Limb (tissue), 2 donors: ENCODE results near the gene PHF5A.
"Not testable (repeated sequence)": the region's sequence is repeated elsewhere in the genome, so short reads cannot be mapped to it uniquely, and the experiment has no call there.

ENCODE experiments used
- DNase-seq, 2 donors: peaks; one replicate each; pipeline ENCODE4 v3.0.0-alpha.2; 2016; ENCODE audit errors: extremely low spot score in 2 of 2

The PHF5A gene

DNA sequence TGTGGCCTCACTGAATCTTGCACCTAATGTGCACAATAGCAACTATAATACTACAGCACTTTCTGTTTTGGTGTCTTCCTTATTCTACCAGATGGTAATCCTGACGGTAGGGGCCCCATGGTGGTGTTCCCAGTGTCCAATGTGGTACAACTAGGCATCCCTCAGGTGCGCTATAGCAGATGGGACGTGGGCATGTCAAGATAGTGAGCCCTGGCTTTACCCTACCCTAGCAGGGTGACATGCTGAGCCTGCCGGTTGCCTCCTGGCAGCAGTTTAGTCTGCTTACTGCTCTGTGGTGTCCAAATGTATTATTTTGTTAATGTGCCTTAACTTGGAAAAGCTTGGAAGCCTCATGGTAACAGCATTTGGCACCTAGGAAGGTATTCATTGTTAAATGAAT, 19.6 kb upstream of the PHF5A start:
- no peak for DNase-seq

DNA sequence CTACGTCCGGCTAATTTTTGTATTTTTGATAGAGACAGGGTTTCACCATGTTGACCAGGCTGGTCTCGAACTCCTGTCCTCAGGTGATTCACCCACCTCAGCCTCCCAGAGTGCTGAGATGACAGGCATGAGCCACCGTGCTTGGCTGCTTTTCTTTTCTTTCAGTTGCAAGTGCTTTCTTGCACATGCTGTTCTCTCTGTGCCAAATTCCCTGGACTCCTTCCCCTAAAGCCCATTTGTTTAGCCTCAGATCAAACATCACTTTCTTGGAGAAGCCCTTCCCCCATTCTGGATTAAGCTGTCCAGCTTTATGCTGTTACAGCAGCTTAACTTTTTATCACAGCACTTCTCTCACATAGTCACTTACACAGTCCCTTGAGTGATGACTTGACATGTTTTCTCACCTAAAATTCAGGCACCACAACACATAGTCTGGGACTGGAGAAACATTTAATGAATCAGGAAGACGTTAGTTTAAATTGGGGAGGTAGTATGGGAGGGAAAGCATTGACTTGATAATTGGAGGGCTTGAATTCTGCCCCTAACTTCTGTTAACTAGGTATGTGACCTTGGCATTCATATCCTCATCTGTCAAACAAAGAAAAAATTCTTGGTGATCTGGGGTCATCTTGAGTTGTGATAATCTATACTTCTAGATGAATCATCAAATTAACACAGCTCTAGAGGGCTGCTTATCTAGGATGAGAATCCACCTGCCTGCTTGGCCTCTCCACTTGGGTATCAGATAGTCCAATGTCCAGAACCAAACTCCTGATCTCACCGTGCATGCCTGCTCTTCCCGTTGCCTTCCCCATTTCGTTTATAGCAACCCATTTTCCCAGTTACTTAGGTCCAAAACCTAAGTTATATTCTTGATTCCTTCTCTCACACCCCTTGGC, 18.8 kb upstream of the PHF5A start:
- DNase-seq, result no peak

DNA sequence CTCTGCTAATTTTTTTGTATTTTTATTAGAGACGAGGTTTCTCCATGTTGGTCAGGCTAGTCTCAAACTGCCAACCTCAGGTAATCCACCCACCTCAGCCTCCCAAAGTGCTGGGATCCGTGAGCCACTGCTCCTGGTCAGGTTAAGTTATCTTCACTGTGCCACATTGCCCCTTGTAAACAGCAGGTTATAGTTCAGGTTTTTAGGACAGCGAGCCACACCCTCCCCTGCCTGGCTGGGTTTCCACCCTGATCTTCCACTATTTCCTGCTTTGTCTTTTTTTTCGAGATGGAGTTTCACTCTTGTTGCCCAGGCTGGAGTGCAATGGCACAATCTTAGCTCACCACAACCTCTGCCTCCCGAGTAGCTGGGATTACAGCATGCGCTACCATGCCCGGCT, 16.5 kb upstream of the PHF5A start:
- DNase-seq, result no peak

DNA sequence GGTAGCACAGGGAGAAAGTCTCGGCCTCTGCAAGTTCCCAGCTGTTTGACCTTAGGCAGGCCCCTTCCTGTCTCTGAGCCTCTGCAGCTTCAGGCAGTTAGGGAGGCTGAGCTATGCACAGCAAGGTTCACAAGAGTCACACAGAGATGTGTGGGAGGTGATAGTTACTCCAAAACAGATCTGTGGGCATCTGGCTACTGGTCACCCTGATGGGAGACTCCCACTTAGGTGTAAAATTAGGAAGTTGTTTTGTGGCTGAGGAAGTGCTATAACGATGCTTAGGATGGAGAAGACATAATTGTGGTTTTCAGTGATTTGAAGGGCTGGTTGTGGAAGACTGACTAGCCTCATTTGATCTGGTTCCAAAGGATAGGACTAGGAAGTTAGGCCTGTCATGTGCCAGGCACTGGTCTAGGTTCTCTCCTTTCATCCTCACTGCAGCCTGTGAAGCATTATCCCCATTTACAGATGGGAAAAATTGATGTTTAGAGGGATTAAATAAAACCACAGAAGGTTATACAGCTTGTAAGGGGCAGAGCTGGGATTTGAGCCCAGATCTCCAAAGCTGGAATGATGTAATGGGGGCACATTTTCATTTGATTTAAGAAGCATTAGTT, 13.9 kb upstream of the PHF5A start:
- no peak for DNase-seq

DNA sequence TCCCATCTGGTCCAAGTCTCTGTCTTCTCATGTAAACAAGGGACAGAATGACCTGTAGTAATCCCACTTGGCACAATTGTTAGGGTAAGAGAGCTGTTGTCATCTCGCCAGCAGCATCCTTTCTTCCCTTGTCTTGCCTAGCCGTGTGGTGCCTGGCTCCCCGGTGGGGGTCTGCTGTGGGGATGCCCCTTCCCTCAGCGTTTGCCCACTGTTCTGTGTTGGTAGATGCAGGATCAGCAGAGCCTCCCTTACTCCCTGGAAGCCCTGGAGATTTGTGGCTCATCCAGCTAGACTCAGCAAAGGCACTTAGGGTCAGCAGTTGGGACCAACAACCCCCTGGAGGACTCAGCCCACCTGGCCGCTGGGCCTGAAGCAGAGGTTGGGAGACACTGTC, 13.4 kb upstream of the PHF5A start:
- no peak for DNase-seq

DNA sequence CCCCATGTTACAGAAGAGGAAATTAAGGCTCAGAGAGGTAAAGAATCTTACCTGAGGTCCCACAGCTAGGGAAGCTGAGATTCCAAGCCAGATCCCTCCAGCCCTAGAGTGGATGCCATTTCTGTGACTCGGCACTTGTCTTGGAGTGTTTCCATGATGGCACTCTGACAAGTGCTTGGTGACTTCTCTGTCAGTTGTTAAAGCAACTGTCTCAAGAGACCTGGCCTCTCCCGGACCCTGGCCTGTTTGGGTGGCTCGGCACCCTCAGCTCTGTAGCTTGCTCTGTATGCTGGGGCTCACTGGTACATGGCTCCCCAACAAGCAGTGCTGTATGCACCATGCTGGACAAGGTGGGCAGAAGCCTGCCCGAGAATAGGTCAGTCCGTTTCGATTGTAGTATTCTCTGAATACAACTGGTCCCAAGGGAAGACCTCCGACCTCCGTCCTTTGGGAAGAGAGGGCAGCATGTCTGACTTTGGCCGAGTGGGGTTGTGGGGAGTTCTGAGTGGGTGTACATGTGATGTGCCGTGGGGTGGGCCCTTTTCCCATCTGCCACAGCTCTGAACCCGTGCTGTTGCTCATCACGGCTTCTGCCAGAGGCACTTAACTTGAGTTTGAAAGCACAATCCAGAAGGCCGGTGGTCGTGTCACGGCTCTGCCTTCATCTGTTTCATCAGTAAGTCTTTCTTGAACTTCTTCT, 12.8 kb upstream of the PHF5A start:
- no peak for DNase-seq

DNA sequence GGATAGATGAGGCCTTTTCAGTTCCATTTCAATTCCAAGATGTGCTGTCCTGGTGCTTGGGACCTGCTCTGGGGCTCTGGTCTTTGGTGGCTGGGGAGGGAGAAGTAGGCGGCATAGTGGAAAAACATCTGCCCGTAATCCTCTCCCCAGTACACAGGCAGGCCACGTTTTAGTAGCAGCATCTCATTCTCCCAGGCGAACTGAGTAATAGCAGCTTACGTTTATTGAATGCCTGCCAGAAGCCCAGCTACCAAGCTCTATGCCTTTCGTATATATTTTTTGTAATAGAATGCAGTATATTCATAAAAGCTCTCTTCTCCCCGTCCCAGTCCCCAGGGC, 11.9 kb upstream of the PHF5A start:
- no peak for DNase-seq

DNA sequence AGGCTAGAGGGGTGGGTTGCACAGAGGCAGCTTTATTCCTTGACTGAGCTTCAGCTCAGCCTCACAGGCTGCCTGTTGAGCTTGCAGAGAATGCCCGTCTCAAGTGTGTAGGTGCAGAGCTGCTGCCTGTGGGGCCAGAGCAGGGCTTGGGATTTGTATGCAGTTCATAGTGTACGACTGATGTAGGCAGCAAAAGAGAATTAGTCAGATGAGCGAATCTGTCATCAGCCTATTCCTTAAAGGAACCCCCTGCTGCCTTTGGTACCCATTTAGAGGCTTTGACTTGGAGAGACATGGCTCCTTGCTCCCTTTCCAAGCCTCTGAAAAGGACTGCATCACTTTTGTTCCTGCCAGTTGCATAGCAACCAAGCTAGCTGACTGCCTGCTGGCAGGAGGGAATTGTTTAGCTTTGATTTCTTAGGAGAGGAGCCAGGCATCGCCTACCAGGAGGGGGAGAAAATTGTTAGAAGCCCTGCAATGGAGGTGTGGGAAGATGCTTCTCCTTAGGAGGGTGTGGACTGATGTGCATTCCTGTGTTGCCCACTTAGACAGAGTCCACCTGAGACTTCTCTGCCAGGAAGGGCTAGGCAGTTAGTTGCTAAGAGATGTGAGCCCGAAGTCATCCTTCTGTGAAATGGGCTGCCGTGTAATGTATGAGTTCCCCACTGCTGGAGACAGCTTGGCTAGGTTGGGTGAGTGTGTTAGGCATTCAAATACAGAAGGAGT, 11.3 kb upstream of the PHF5A start:
- DNase-seq, result peak in 1 of 2 donors; percentile 47

DNA sequence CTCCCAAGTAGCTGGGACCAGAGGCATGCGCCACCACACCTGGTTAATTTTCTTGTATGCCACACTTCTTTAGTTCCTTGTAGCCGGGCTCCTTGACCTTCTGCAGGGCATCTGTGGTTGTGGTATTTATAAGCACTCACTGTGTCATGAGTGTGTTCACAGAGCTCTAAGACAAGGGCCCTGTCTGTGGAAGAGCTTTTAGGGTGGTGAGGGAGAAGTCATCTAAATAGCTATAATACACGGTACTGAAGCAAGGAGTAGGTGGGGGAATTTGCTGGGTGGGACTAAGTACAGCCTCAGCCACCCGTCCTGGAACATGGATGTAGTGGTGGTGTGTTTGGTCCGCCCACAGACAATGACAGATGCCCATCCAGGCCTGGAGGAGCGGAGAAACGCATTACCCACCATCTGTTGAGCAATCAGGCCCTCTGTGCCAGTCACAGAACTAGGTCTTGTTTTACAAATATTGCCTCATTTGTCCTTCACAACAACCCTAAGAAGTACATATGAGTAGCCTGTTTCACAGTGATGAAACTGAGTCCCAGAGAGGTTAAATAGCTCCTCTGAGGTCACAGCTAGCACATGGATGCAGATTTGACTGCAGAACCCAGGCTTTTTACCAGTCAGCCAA, 10.5 kb upstream of the PHF5A start:
- no peak for DNase-seq

DNA sequence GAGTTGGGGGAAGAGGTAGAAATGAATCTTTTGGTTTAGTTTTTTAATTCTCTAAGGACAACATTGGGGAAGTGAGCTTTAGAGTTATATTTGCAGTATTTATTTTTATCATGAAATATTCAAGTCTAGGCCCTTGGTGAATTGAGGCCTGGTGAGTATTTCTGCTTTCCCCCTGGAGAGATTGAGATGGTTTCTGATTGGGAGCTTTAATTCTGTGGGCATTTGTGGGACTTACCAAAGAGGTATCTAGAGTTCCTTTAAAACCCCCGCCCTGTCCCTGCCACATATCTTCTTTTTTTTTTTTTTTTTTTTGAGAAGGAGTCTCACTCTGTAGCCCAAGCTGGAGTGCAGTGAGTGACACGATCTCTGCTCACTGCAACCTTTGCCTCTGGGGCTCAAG, 10.0 kb upstream of the PHF5A start:
- no peak for DNase-seq

DNA sequence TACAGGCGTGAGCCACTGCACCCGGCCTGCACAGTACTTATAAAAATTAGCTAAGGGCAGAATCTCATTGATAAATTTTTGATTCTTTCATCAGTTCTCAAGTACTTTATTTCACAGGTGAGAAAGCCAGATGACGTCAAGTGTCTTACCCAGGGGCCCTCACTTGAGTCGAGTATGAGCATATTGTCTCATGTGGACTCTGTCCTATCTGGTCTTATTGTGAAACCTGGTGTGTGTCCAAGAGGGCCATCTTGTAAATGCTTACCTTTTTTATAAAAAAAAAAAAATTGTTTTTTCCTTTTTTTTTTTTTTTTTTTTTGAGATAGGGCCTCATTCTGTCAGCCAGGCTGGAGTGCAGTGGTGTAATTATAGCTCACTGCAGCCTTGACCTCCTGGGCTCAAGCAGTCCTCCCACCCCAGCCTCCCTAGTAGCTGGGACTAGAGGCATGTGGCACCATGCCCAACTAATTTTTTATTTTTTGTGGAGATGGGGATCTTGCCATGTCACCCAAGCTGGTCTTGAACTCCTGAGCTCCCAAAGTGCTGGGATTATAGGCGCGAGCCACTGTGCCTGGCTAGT, 6.5 kb upstream of the PHF5A start:
- no peak for DNase-seq

DNA sequence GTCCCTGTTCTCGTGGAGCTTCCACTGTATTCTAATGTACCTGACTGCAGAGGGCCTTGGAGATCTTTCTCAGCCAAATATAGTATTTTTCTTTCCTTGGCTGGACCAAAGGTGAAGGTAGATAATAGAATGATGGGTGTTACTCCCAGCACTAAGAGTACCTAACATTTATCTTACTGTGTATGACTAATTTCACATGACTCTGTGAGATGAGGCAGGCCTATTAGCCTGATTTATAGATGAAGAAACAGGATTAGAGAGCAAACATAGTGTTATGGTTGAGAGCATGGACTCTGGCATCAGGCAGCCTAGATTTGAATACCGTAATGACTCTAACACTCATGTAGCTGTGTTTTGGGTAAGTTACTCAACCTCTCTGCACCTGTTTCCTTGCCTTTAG, 3.1 kb upstream of the PHF5A start:
- DNase-seq, result no peak

DNA sequence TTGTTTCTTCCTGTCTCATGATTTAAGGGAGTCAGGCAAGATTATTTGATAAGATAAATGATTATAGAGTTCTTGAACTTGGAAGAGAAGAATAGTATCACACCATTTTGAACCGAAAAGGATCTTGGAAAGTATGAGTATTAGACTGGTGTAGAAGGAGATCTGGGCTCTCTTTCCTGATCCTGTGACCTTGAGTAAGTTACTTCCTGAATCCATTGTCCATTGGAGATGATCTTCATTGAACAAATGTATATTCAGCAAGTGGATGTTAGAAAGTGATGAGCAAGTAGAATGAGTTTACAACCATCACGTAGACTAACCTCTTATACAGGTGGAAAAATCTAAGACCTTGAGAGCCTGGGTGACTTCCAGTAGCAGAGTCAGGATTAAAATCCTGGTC, 2.4 kb upstream of the PHF5A start:
- DNase-seq, result no peak

DNA sequence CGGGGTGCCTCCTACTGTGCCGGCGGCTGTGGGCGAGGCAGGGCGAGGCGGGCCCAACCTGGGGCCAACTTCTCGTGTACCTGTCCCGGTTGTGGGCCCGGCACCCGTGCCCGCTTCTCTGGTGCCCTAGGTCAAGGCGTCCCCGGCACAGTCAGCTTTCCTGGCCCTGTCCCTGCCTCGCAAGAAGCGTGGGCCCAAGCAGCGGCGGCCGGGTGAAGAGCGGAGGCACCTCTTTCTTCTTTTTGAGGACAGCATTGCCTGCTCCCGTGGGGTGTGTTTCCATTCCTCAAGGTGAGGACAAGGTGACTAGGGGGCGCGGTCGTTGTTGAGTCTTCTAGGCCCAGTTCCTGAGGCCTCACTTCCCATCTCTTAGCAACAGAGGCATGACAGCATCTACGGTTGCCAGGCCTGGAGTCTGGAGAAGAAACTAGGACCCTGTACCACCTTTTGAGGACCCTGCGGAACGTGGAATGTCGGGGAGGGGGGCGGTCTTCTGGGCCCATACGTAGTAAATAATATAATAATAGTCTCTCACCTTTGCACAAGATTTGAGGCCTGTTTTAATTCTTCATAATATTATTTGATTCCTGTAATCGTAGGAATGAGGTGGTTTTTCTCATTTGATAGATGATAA, 843 bp upstream of the PHF5A start:
- DNase-seq, result no peak

DNA sequence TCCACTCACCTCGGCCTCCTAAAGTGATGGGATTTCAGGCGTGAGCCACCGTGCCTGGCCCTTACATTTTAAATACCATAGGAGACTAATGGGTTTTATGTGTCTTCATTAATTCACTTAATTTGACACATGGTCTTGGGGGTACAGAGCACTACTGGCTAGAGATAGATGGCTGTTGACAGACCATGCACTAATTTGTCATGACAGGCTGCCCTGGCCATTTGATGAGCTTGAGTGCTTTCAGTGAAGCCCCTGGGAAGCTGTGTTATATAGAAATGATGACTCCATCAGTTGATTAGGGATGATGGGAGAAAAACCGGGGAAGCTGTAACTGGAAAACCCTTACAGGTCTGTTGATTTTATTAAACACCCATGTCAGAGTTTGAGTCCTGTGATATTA, 6.6 kb downstream of the PHF5A start:
- DNase-seq, result no peak

DNA sequence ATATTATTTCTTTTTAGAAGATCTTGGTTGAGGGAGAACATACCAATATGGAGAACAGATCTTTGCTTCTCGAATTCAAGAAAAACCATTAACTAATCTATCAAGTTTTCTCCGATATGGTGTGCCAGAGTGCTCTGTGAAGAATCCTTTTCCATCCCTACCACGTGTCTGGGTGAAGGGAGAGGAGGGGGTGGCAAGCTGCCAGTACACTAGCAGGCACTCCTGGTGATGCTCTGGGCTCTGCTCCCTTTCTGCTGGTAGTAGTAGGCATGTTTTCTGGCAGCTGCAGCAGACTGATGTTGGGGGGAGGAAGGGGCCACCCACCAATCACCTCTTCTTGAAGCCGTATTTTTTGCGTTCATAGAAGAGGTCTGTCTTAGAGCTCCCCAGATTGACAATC, 8.4 kb downstream of the PHF5A start:
- not testable (repeated sequence) for DNase-seq

DNA sequence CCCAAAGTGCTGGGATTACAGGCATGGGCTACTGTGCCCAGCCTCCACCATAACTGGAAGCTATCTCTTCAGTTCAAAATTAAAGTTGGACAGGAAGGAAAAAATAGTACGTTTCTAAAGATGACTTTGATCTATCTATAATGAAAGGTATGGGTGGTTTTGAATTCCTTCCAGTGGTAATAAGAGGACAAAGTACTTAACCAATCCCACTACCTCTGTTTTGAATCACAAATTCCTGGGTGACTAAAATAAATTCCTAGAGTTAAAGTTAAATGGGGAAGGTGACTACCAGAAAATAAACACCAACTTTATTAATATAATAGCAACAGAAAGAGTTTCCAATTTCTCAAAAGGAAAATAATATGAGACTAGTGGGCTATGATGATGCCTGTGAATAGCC, 9.1 kb downstream of the PHF5A start:
- no peak for DNase-seq

DNA sequence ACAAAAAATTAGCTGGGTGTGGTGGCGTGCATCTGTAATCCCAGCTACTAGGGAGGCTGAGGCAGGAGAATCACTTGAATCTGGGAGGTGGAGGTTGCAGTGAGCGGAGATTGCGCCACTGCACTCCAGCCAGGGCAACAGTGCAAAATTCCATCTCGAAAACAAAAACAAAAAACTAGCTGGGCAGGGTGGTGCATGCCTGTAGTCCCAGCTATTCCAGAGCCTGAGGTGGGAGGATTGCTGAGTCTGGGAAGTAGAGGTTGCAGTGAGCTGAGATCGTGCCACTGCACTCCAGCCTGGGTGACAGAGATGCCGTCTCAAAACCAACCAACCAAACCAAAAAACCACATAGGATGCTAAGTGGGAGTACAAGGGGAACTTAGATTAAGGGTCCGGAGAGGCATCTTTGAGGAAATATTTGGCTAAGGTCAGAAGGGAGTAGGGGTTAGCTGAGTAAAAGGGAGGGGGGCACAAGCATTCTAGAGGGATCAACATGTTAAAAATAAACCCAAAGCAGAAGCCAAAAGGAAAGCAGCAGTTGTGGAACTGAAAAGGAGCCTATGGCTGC, 10.2 kb downstream of the PHF5A start:
- DNase-seq, result no peak

DNA sequence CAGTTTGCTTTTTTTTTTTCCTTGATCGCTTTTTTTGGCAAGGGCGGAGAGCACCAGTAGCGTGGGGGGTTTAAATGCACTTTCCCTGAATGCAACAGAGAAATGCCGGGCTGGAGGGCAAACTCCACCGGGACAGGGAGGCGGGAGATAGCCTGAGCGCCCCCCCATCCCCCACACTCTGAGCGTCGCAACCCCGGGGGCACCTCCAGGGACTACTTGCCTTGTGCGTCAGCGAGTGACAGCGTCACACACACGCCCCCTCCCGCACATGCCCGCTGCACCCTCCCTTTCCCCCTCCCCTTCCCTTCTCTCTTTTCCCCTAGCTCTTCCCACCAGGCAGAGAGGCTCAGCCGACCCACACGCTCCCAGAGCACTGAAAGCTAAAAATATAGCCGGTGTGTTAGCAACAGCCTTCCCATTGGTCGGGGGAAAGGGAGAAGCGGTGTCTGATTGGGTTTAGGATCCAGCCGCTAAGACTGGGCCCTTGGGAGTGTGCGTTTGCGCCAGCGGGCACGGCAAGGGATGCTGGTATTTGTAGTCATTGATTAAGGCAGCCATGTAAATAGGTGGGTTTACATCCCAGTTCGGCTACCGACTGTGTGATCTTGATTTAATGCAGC, 20.2 kb downstream of the PHF5A start:
- peak; percentile 96 to 100 for DNase-seq
